ENCODE measurements around the gene BRD3OS. TPM values are rescaled to one million over a fixed set of nuclear protein-coding genes. Genes with fewer than 3 reads are reported as not detected.

Gene BRD3OS
- total RNA-seq, 1 experiment from 2014 or later, result 16.2 TPM

DNA sequence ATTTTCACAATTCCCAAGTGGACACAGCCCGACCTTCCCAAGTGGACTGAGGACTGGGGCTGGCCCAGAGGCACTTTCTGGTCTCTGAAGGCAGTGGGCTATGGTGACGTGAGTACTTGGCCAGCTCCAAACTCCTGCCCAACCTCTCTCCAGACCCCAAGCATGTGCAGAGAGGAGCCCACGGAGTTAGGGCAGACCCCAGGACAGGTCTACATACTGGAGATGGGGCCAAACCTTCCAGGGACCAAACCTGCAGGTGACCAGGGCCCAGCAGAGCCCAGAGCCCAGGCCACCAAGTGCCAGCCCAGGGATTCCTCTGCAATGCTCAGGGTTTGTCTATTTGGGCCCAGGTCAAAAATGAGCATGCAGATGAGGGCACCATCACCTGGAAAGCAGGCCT is 27.2 kb downstream of the BRD3OS start:
- no peak for DNase-seq (ENCODE audit: low spot score)
- ChIA-PET CTCF (no interaction called here), POLR2A (no interaction called here)
- Mint-ChIP-seq H3K27me3 (ENCODE audit: low read depth) (no peaks in the 10 kb centered on the region), H3K36me3 (peaks cover 32% of the 10 kb centered on the region), H3K4me3 (no peak overlapping the region), H3K9me3 (no peaks in the 10 kb centered on the region), H3K27ac (no peak overlapping the region), H3K4me1 (peaks cover 8% of the 10 kb centered on the region; the same call in 1 of the 2 replicates)
- TF ChIP-seq, protein P1, sequence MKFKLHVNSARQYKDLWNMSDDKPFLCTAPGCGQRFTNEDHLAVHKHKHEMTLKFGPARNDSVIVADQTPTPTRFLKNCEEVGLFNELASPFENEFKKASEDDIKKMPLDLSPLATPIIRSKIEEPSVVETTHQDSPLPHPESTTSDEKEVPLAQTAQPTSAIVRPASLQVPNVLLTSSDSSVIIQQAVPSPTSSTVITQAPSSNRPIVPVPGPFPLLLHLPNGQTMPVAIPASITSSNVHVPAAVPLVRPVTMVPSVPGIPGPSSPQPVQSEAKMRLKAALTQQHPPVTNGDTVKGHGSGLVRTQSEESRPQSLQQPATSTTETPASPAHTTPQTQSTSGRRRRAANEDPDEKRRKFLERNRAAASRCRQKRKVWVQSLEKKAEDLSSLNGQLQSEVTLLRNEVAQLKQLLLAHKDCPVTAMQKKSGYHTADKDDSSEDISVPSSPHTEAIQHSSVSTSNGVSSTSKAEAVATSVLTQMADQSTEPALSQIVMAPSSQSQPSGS (CRISPR knock-in tag; IDR thresholded peaks at IDR 0.05; ENCODE audit: borderline replicate concordance, low read depth), result no peak
- TF ChIP-seq, protein P2, sequence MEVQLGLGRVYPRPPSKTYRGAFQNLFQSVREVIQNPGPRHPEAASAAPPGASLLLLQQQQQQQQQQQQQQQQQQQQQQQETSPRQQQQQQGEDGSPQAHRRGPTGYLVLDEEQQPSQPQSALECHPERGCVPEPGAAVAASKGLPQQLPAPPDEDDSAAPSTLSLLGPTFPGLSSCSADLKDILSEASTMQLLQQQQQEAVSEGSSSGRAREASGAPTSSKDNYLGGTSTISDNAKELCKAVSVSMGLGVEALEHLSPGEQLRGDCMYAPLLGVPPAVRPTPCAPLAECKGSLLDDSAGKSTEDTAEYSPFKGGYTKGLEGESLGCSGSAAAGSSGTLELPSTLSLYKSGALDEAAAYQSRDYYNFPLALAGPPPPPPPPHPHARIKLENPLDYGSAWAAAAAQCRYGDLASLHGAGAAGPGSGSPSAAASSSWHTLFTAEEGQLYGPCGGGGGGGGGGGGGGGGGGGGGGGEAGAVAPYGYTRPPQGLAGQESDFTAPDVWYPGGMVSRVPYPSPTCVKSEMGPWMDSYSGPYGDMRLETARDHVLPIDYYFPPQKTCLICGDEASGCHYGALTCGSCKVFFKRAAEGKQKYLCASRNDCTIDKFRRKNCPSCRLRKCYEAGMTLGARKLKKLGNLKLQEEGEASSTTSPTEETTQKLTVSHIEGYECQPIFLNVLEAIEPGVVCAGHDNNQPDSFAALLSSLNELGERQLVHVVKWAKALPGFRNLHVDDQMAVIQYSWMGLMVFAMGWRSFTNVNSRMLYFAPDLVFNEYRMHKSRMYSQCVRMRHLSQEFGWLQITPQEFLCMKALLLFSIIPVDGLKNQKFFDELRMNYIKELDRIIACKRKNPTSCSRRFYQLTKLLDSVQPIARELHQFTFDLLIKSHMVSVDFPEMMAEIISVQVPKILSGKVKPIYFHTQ (CRISPR knock-in tag; IDR thresholded peaks at IDR 0.05), result no peak
- TF ChIP-seq KAT7 (CRISPR knock-in tag; IDR thresholded peaks at IDR 0.05; ENCODE audit: borderline replicate concordance) (no peak), TCF7 (CRISPR knock-in tag; IDR thresholded peaks at IDR 0.05; ENCODE audit: low read depth) (no peak), ZNF396 (CRISPR knock-in tag; IDR thresholded peaks at IDR 0.05; ENCODE audit: borderline replicate concordance) (no peak), ZNF423 (CRISPR knock-in tag; IDR thresholded peaks at IDR 0.05) (no peak), GRHL2 (CRISPR knock-in tag; IDR thresholded peaks at IDR 0.05; ENCODE audit: insufficient replicate concordance, severe bottlenecking) (no peak), NR3C1 (CRISPR knock-in tag; conservative IDR thresholded peaks at IDR 0.05; ENCODE audit: low read depth) (no peak), NFATC4 (CRISPR knock-in tag; IDR thresholded peaks at IDR 0.05) (no peak)
- TF ChIP-seq, protein P3, sequence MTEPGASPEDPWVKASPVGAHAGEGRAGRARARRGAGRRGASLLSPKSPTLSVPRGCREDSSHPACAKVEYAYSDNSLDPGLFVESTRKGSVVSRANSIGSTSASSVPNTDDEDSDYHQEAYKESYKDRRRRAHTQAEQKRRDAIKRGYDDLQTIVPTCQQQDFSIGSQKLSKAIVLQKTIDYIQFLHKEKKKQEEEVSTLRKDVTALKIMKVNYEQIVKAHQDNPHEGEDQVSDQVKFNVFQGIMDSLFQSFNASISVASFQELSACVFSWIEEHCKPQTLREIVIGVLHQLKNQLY (CRISPR knock-in tag; IDR thresholded peaks at IDR 0.05), result no peak
- TF ChIP-seq, protein P4, sequence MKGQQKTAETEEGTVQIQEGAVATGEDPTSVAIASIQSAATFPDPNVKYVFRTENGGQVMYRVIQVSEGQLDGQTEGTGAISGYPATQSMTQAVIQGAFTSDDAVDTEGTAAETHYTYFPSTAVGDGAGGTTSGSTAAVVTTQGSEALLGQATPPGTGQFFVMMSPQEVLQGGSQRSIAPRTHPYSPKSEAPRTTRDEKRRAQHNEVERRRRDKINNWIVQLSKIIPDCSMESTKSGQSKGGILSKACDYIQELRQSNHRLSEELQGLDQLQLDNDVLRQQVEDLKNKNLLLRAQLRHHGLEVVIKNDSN (CRISPR knock-in tag; IDR thresholded peaks at IDR 0.05), result no peak
- TF ChIP-seq, protein P5, sequence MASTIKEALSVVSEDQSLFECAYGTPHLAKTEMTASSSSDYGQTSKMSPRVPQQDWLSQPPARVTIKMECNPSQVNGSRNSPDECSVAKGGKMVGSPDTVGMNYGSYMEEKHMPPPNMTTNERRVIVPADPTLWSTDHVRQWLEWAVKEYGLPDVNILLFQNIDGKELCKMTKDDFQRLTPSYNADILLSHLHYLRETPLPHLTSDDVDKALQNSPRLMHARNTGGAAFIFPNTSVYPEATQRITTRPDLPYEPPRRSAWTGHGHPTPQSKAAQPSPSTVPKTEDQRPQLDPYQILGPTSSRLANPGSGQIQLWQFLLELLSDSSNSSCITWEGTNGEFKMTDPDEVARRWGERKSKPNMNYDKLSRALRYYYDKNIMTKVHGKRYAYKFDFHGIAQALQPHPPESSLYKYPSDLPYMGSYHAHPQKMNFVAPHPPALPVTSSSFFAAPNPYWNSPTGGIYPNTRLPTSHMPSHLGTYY (CRISPR knock-in tag; IDR thresholded peaks at IDR 0.05), result no peak
- TF ChIP-seq, protein P6, sequence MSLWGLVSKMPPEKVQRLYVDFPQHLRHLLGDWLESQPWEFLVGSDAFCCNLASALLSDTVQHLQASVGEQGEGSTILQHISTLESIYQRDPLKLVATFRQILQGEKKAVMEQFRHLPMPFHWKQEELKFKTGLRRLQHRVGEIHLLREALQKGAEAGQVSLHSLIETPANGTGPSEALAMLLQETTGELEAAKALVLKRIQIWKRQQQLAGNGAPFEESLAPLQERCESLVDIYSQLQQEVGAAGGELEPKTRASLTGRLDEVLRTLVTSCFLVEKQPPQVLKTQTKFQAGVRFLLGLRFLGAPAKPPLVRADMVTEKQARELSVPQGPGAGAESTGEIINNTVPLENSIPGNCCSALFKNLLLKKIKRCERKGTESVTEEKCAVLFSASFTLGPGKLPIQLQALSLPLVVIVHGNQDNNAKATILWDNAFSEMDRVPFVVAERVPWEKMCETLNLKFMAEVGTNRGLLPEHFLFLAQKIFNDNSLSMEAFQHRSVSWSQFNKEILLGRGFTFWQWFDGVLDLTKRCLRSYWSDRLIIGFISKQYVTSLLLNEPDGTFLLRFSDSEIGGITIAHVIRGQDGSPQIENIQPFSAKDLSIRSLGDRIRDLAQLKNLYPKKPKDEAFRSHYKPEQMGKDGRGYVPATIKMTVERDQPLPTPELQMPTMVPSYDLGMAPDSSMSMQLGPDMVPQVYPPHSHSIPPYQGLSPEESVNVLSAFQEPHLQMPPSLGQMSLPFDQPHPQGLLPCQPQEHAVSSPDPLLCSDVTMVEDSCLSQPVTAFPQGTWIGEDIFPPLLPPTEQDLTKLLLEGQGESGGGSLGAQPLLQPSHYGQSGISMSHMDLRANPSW (CRISPR knock-in tag; conservative IDR thresholded peaks at IDR 0.05; ENCODE audit: low read depth), result no peak
- TF ChIP-seq, protein P7, sequence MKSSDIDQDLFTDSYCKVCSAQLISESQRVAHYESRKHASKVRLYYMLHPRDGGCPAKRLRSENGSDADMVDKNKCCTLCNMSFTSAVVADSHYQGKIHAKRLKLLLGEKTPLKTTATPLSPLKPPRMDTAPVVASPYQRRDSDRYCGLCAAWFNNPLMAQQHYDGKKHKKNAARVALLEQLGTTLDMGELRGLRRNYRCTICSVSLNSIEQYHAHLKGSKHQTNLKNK (CRISPR knock-in tag; IDR thresholded peaks at IDR 0.05), result no peak
- TF ChIP-seq, protein P8, sequence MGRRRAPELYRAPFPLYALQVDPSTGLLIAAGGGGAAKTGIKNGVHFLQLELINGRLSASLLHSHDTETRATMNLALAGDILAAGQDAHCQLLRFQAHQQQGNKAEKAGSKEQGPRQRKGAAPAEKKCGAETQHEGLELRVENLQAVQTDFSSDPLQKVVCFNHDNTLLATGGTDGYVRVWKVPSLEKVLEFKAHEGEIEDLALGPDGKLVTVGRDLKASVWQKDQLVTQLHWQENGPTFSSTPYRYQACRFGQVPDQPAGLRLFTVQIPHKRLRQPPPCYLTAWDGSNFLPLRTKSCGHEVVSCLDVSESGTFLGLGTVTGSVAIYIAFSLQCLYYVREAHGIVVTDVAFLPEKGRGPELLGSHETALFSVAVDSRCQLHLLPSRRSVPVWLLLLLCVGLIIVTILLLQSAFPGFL (CRISPR knock-in tag; IDR thresholded peaks at IDR 0.05; ENCODE audit: borderline replicate concordance), result no peak
- TF ChIP-seq, protein P9, sequence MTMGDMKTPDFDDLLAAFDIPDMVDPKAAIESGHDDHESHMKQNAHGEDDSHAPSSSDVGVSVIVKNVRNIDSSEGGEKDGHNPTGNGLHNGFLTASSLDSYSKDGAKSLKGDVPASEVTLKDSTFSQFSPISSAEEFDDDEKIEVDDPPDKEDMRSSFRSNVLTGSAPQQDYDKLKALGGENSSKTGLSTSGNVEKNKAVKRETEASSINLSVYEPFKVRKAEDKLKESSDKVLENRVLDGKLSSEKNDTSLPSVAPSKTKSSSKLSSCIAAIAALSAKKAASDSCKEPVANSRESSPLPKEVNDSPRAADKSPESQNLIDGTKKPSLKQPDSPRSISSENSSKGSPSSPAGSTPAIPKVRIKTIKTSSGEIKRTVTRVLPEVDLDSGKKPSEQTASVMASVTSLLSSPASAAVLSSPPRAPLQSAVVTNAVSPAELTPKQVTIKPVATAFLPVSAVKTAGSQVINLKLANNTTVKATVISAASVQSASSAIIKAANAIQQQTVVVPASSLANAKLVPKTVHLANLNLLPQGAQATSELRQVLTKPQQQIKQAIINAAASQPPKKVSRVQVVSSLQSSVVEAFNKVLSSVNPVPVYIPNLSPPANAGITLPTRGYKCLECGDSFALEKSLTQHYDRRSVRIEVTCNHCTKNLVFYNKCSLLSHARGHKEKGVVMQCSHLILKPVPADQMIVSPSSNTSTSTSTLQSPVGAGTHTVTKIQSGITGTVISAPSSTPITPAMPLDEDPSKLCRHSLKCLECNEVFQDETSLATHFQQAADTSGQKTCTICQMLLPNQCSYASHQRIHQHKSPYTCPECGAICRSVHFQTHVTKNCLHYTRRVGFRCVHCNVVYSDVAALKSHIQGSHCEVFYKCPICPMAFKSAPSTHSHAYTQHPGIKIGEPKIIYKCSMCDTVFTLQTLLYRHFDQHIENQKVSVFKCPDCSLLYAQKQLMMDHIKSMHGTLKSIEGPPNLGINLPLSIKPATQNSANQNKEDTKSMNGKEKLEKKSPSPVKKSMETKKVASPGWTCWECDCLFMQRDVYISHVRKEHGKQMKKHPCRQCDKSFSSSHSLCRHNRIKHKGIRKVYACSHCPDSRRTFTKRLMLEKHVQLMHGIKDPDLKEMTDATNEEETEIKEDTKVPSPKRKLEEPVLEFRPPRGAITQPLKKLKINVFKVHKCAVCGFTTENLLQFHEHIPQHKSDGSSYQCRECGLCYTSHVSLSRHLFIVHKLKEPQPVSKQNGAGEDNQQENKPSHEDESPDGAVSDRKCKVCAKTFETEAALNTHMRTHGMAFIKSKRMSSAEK (CRISPR knock-in tag; IDR thresholded peaks at IDR 0.05; ENCODE audit: borderline replicate concordance), result no peak
- TF ChIP-seq, protein P10, sequence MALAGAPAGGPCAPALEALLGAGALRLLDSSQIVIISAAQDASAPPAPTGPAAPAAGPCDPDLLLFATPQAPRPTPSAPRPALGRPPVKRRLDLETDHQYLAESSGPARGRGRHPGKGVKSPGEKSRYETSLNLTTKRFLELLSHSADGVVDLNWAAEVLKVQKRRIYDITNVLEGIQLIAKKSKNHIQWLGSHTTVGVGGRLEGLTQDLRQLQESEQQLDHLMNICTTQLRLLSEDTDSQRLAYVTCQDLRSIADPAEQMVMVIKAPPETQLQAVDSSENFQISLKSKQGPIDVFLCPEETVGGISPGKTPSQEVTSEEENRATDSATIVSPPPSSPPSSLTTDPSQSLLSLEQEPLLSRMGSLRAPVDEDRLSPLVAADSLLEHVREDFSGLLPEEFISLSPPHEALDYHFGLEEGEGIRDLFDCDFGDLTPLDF (CRISPR knock-in tag; IDR thresholded peaks at IDR 0.05), result no peak
- ATAC-seq, result no peak

All from WTC11 (cell line).